Liver (tissue), 9 donors: Measurements from ENCODE around the gene PPM1E. TPM values are rescaled to one million over a fixed set of nuclear protein-coding genes. Genes with fewer than 3 reads are reported as not detected.
A peak's percentile ranks its signal among the peaks of the same experiment; 100 is the strongest.

Experiments used
- DNase-seq: peaks from one replicate; pipeline ENCODE4 v3.0.0-alpha.2; 2017; ENCODE audit warnings: low spot score
- H3K27ac ChIP-seq, 2 donors: one replicate each; pipeline ENCODE4 v1.7.0; 2013; ENCODE audit warnings: inconsistent platforms in 2 of 2, low read length in 2 of 2, control low read depth in 1 of 2, low read depth in 1 of 2, mild to moderate bottlenecking in 1 of 2
- H3K27me3 ChIP-seq, 4 donors: one replicate each; pipeline versions ENCODE4 v1.6.1 to v1.7.0; 2013; ENCODE audit warnings: low read length in 3 of 4, inconsistent platforms in 1 of 4, mild to moderate bottlenecking in 1 of 4, moderate library complexity in 1 of 4; ENCODE audit not compliant: control insufficient read depth in 4 of 4, insufficient read depth in 4 of 4
- H3K36me3 ChIP-seq, 4 donors: one replicate each; pipeline versions ENCODE4 v1.6.1 to v1.7.0; 2013; ENCODE audit warnings: low read length in 3 of 4, mild to moderate bottlenecking in 3 of 4, low read depth in 1 of 4, moderate library complexity in 1 of 4; ENCODE audit not compliant: control insufficient read depth in 4 of 4, insufficient read depth in 3 of 4
- H3K4me1 ChIP-seq, 4 donors: one replicate each; pipeline versions ENCODE4 v1.6.1 to v1.7.0; 2013; ENCODE audit warnings: low read length in 3 of 4, mild to moderate bottlenecking in 3 of 4, moderate library complexity in 1 of 4; ENCODE audit not compliant: control insufficient read depth in 4 of 4, insufficient read depth in 4 of 4
- H3K4me3 ChIP-seq, 3 donors: one replicate each; pipeline versions ENCODE4 v1.6.1 to v1.7.0; 2013; ENCODE audit warnings: low read length in 3 of 3, control low read depth in 1 of 3, low read depth in 1 of 3, mild to moderate bottlenecking in 1 of 3
- H3K9ac ChIP-seq, 2 donors: one replicate each; pipeline ENCODE4 v1.7.0; 2013; ENCODE audit warnings: low read length in 2 of 2, mild to moderate bottlenecking in 2 of 2, moderate library complexity in 2 of 2, control low read depth in 1 of 2, low read depth in 1 of 2
- H3K9me3 ChIP-seq, 4 donors: one replicate each; pipeline versions ENCODE4 v1.6.1 to v1.7.0; 2013; ENCODE audit warnings: low read length in 3 of 4; ENCODE audit not compliant: control insufficient read depth in 4 of 4
- ATF3 ChIP-seq: IDR thresholded peaks from 2 replicates; pipeline ENCODE4 v1.6.1; 2016; ENCODE audit warnings: antibody characterized with exemption
- CTCF ChIP-seq: fragments of 150-350 bp; IDR thresholded peaks from 2 replicates; pipeline ENCODE4 v1.5.1; 2017; ENCODE audit warnings: improper control_type of control experiment, low read depth, low read length; ENCODE audit not compliant: missing input control
- EGR1 ChIP-seq, 2 donors: IDR thresholded peaks; 2 replicates each; pipeline ENCODE4 v1.6.1; 2016 to 2018; ENCODE audit warnings: antibody characterized with exemption in 2 of 2, low read depth in 2 of 2
- FOXA1 ChIP-seq: IDR thresholded peaks from 2 replicates; pipeline ENCODE4 v1.6.1; 2016; ENCODE audit warnings: antibody characterized with exemption
- FOXA2 ChIP-seq: IDR thresholded peaks from 2 replicates; pipeline ENCODE4 v1.6.1; 2016; ENCODE audit warnings: antibody characterized with exemption
- GABPA ChIP-seq, 2 donors: IDR thresholded peaks in 1 of 2; conservative IDR thresholded peaks in 1 of 2; 2 replicates each; pipeline ENCODE4 v1.6.1; 2016; ENCODE audit warnings: antibody characterized with exemption in 2 of 2, mild to moderate bottlenecking in 1 of 2, moderate library complexity in 1 of 2
- HNF4A ChIP-seq, 2 donors: conservative IDR thresholded peaks; 2 replicates each; pipeline ENCODE4 v1.6.1; 2016; ENCODE audit warnings: antibody characterized with exemption in 2 of 2, mild to moderate bottlenecking in 2 of 2
- HNF4G ChIP-seq: IDR thresholded peaks from 2 replicates; pipeline ENCODE4 v1.6.1; 2016; ENCODE audit warnings: antibody characterized with exemption
- JUND ChIP-seq, 2 donors: IDR thresholded peaks; 2 replicates each; pipeline ENCODE4 v1.6.1; 2016; ENCODE audit warnings: antibody characterized with exemption in 2 of 2
- NR2F2 ChIP-seq: IDR thresholded peaks from 2 replicates; pipeline ENCODE4 v1.6.1; 2016; ENCODE audit warnings: antibody characterized with exemption
- RAD21 ChIP-seq, 2 donors: IDR thresholded peaks; 2 replicates each; pipeline ENCODE4 v1.6.1; 2016; ENCODE audit warnings: antibody characterized with exemption in 2 of 2, mild to moderate bottlenecking in 2 of 2
- REST ChIP-seq: IDR thresholded peaks from 2 replicates; pipeline ENCODE4 v1.6.1; 2016; ENCODE audit warnings: antibody characterized with exemption, mild to moderate bottlenecking
- RXRA ChIP-seq, 2 donors: IDR thresholded peaks; 2 replicates each; pipeline ENCODE4 v1.6.1; 2017 to 2018; ENCODE audit warnings: antibody characterized with exemption in 2 of 2, mild to moderate bottlenecking in 1 of 2
- SP1 ChIP-seq: IDR thresholded peaks from 2 replicates; pipeline ENCODE4 v1.6.1; 2018; ENCODE audit warnings: antibody characterized with exemption, mild to moderate bottlenecking
- YY1 ChIP-seq: IDR thresholded peaks from 2 replicates; pipeline ENCODE4 v1.6.1; 2016; ENCODE audit warnings: antibody characterized with exemption, mild to moderate bottlenecking
- WGBS: extraction: QIAGEN DNeasy Blood & Tissue Kit; methylation state at CpG from one replicate; pipeline ENCODE4 v1.1.7; 2013; 5-methylcytosine and 5-hydroxymethylcytosine counted together
- polyA plus RNA-seq, 2 donors: library from polyadenylated mRNA; stranded (reverse) in 1 of 2; unstranded in 1 of 2; fragments of 200-250 nt in 1 of 2; fragments of >200 nt in 1 of 2; fragmentation: Nextera tagmentation in 1 of 2; extraction: Ambion mirVana in 1 of 2; gene quantifications; one replicate each; pipeline versions ENCODE4 v1.2.1 to v1.2.3, GENCODE V29; 2013 to 2015
- total RNA-seq, 2 donors: library from RNA; depleted of rRNA; stranded (reverse); fragments of >200 nt; gene quantifications; one replicate each; pipeline ENCODE4 v1.2.3, GENCODE V29; 2014
- TF ChIP-seq, protein P1 (sequence below): IDR thresholded peaks from 2 replicates; pipeline ENCODE4 v1.6.1; 2016; ENCODE audit warnings: antibody characterized with exemption
- donor health status: healthy.
- donor health status: healthy.
- donor health status: healthy.
- donor health status: healthy.
- donor health status: healthy.

The PPM1E gene
- total and polyA plus RNA-seq, 4 donors, result 0.25 to 0.61 (median 0.50) TPM; not detected in 1

DNA sequence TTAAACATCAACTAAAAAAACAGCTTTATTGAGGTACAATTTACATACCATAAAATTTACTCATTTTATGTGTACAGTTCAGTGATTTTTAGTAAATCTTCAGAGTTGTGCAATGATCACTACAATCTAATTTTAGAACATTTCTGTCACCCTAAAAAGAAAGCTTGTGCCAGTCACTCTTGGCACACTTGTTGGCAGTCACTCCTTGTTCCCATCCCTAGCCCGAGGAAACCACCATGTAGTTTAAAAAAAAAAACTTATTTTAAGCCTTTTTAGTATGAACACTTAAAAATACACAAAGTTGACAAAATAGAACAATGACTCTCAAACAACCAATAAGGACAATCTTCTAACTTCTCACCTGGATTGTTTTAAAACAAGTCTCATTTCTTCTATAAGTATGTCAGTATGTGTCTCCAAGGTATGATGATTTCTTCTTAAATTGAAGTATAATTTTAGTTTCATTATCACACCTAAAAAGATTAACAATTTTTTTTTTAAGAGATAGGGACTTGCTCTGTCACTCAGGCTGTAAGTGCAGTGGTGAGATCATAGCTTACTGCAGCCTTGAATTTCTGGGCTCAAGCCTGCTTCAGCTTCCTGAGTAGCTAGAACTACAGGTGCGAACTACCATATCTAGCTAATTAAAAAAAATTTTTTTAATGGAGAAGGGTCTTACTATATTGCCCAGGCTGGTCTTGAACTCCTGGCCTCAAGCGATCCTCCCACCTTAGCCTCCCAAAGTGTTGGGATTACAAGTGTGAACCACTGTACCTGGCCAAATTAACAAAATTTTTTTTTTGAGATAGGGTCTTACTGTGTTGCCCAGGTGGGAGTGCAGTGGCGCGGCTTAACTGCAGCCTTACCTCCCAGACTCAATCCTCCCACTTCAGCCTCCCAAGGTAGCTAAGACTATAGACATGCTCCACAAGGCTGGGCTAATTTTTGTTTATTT, 53.2 kb downstream of the PPM1E start:
- H3K4me1 ChIP-seq, result peaks cover 0 to 11% (median 2%) of the 10 kb centered on the region in 4 donors
- no peaks in the 10 kb centered on the region for H3K36me3 ChIP-seq
- H3K27ac ChIP-seq, result no peak overlapping the region
- DNase-seq, result no peak
- H3K9ac ChIP-seq, result no peak overlapping the region
- WGBS, result 80% methylated on average over 5 of the region's 5 CpGs
- TF ChIP-seq REST (no peak), EGR1 (IDR thresholded peaks at IDR 0.05; ENCODE audit: low read depth in 2 of 2) (no peak), ATF3 (no peak), SP1 (peak; percentile 6), HNF4A (conservative IDR thresholded peaks at IDR 0.05) (peak; percentile 15 to 21), FOXA1 (no peak), NR2F2 (no peak), FOXA2 (no peak), GABPA (IDR thresholded peaks at IDR 0.05 in 1 of 2, conservative IDR thresholded peaks at IDR 0.05 in 1 of 2) (no peak), YY1 (no peak), HNF4G (no peak), RAD21 (IDR thresholded peaks at IDR 0.05) (no peak), RXRA (IDR thresholded peaks at IDR 0.05) (peak in 1 of 2 donors; percentile 22), JUND (IDR thresholded peaks at IDR 0.05) (peak in 1 of 2 donors; percentile 31), CTCF (no peak)
- TF ChIP-seq, protein P1, sequence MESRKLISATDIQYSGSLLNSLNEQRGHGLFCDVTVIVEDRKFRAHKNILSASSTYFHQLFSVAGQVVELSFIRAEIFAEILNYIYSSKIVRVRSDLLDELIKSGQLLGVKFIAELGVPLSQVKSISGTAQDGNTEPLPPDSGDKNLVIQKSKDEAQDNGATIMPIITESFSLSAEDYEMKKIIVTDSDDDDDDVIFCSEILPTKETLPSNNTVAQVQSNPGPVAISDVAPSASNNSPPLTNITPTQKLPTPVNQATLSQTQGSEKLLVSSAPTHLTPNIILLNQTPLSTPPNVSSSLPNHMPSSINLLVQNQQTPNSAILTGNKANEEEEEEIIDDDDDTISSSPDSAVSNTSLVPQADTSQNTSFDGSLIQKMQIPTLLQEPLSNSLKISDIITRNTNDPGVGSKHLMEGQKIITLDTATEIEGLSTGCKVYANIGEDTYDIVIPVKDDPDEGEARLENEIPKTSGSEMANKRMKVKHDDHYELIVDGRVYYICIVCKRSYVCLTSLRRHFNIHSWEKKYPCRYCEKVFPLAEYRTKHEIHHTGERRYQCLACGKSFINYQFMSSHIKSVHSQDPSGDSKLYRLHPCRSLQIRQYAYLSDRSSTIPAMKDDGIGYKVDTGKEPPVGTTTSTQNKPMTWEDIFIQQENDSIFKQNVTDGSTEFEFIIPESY, result peak; percentile 8
- H3K27me3 ChIP-seq, result no peaks in the 10 kb centered on the region
- no peak overlapping the region for H3K4me3 ChIP-seq
- no peaks in the 10 kb centered on the region for H3K9me3 ChIP-seq
